Right forelimb (tissue), 1 donor: ENCODE measurements around the gene KIAA0319L.

ENCODE experiments used
- DNase-seq: peaks from one replicate; pipeline ENCODE4 v3.0.0-alpha.2; 2018

KIAA0319L gene

DNA sequence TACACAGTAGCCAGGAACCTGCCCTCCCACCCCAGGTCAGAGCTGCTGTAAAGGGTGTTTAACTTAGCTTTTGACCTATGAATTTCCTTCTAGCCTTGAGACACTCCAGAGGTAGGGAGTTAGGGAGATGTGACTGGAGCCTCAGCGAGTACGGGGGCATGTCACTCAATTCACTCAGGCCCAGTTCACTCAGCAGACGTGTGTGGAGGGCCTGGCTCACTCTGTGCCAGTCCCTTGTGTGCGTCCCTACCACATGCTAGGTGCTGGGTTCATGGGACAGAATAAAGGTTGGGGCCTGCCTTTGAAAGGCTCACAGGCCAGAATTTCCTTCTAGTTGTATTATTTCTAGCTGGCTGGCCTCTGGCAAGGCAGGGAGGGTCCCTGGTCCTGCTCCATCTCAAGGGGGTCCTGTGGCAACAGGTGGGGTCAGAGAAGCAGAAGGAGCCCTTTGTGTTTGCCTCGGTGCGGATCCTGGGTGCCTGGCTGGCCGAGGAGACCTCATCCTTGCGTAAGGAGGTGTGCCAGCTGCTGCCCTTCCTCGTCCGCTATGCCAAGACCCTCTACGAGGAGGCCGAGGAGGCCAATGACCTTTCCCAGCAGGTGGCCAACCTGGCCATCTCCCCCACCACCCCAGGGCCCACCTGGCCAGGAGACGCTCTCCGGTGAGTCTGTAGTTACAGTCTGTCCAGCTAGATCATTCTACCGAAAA, 4.9 kb upstream of the KIAA0319L start:
- no peak for DNase-seq

DNA sequence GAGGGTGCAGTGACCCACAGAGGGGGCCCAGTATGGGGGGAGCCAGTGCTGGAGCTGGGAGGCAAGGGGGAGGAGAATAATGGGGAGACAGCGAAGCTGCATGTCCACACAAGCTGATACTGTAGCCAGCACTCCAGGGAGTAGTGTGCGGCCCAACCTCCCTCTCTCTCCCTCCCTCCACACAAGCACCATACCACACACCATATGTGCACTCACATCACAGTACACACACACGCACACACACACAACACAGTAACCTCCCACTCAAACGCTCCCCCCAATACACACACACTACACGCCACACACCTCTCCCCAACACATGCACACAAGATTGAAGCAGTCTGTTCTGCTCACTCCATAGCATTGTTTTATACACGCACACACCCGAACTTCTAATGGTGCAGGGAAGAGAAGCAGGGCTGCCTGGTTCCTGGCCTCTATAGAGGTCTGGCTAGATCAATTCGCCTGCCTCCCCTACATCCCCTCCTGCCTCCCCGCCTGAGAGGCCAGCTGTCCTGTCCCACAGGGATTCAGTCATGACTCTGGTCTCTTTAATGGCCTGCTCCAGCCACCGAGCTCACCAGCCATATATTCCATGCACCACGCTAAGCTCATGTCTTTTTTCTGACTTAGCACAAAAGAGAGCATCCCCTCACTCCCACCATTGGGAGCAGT, 4.2 kb upstream of the KIAA0319L start:
- DNase-seq, result no peak

DNA sequence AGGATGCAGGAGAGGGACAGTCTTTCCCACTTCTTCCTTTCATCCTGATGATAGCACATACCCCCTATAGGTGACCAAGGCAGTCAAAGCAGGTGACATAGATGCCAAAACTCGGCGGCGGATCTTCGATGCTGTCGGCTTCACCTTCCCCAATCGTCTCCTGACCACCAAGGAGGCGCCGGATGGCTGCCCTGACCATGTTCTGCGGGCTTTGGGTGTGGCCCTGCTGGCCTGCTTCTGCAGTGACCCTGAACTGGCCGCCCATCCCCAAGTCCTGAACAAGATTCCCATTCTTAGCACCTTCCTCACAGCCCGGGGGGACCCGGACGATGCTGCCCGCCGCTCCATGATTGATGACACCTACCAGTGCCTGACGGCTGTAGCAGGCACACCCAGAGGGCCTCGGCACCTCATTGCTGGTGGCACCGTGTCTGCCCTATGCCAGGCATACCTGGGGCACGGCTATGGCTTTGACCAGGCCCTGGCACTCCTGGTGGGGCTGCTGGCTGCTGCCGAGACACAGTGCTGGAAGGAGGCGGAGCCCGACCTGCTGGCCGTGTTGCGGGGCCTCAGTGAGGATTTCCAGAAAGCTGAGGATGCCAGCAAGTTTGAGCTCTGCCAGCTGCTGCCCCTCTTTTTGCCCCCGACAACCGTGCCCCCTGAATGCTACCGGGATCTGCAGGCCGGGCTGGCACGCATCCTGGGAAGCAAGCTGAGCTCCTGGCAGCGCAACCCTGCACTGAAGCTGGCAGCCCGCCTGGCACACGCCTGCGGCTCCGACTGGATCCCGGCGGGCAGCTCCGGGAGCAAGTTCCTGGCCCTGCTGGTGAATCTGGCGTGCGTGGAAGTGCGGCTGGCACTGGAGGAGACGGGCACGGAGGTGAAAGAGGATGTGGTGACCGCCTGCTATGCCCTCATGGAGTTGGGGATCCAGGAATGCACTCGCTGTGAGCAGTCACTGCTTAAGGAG, 3.3 kb upstream of the KIAA0319L start:
- DNase-seq, result no peak

GRCh38 chr1:35559317-35559944, 2.2 kb upstream of the KIAA0319L start:
- peak; percentile 43 for DNase-seq

DNA sequence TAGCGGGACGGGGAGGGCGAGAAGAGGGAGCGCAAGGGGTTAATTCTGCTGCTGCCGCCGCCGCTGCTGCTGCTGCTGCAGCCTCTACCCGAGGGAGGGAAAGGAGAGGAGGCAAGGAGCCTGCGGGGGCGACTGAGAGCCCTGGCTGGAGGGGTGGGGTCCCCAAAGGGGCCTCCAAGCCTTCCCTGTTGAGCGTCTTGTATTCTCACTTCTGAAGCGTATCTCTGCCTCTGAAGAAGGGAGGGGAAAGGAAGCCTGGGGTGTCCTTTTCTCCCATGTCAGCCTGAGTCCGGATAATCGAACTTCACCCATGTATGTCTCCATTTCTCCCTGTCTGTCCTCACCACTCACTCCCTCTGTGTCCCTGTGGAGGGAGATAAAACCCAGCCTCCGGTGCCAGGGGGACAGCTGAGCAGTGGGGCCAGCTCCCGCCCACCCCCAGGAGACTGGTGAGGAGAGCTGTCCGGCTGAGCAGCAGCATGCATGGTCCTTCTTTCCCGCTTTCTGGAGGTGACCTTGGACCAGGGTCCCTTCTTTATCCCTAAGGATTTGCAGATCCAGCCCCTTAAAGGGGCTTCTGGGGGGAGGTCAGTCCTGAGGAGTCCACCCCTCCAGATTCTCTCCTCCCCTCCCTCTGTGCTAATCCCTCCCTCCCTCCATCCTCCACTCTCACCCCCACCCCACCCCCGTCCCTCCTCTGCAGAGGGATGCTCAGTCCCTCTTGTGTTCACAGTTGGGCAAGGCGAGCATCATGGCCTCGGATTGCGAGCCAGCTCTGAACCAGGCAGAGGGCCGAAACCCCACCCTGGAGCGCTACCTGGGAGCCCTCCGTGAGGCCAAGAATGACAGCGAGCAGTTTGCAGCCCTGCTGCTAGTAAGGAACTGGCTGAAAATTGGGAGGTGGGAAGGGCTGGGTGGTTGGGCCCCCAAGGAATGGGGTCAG, 1.4 kb upstream of the KIAA0319L start:
- peak; percentile 57 for DNase-seq

GRCh38 chr1:35557611-35558373, 589 bp upstream of the KIAA0319L start, which contains the start of gene NCDN:
TSS of gene NCDN (plus strand) at chr1:35557799. CDS start at chr1:35558191, 392 bp downstream.
- DNase-seq, result peak; percentile 99

DNA sequence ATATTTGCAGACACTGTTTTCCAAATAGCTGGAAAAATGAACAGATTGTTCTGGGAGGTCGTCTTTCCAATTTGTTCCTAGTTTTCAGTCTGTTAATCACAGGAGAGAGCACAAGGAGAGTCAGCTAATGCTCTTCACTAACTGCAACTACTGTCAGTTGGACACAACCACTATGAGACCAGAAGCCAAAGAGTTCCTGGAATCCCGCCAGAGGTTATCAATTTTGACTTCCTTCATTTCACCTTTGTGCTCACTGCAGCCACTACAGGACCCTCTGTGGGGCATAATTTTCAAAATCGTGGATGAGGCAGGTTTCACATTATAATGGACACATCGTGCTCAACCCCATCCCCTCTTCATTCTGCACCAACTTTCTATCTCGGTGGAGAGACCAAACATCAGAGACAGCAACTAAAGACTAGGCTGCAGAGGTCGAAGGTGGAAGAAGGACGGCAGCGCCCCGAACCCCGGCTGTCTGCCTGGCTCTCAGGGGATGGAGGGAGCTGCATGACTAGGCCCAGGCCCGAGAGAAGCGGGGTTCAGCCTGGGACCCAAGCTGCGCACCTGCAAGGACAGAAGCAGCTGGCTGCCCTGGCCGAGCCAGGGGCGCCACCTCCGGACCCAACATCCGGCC, 602 bp downstream of the KIAA0319L start:
- DNase-seq, result no peak

DNA sequence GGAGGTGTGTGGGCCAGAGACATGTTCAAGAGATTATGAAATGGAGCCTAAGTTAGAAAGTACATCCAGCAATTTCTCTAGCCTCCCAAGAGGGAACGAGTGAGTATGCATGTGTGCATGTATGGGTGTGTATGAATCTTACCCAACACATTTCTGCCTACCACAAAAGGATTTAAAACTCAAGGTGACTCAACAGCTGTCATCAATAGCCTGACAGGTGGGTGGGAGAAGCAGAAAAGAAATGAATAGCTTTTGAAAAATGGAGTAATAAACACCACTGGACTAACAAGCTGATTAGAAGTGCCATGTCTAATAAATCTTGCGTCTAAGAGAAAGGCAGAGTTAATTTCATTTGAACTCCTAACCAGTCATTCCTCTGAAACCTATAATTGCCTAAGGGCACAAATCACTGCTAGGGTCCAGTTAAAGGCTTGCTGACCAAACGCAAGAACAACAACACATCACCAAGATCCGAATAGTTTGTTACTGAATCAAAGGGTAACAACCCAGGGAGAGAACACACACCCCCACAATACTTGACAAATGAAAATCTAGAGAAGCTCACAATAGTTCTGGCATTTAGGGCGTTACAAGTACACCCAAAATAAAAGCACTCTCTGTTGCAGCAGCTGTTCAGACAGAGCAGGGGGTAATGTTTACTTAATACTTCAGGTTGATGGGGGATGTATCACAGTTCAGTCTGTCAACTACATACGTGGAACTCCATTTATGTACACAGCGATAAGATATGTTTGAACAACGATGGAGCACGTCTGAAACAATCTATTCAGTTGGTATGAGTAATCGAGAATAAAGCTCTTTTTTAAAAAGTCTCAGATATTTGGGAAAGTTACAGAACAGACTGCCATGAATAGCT, 1.4 kb downstream of the KIAA0319L start:
- DNase-seq, result no peak

- no peak for DNase-seq
Observed at GRCh38 chr1:35555212-35555584, 2.0 kb downstream of the KIAA0319L start.

GRCh38 chr1:35554266-35555211, 2.7 kb downstream of the KIAA0319L start:
- DNase-seq, result no peak

DNA sequence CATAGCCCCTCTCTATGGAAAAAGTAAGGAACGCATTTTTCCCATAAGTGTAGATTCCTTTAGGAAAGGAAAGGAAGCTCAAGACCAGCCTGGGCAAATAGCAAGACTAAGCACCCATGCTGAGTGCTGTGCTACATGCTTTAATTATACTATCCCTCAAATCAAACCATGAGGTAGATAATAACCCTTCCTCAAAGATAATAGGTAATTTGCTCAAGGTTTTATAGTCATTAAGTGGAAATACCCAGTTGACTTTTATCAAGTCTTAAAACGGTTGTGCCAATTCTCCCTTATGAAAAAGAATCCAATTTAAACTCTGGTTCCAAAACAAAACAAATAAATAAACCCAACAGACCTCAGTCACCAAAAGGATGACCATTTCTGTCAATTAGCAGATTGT, 3.4 kb downstream of the KIAA0319L start:
- DNase-seq, result no peak

DNA sequence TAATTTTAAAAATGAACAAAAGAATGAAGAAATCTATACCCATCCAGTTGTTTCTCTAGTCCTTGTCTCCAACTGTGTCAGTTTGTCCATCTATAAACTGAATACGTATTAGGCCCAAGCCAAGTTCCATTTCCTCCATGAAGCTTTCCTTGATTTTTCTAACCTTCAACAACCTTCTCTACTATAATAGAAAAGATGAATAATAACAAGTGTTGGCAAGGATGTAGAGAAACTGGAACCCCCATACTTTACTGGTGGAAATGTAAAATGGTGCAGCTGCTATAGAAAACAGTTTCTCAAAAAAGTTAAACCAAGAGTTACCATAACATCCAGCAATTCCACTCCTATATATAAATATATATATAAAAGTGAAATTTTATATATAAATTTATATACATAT, 10.6 kb downstream of the KIAA0319L start:
- no peak for DNase-seq

DNA sequence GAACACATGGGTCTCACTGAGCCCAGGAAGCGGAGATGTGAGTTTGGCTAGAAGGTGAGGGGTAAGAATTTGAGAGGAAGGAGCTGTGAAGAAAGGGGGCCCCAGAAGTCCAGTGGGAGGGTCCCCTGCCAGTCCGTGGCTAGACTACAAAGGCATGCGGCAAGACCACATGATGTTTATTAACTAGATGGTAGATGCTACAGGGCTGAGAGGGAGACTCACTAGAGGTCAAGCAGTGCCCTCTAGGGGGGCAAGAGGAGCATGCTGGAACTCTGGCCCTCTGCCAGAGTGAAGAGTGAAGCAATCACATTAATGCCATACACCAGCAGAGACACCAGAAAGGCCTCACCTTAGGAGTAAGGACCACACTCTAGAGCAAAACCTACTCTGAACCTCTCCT, 12.2 kb downstream of the KIAA0319L start:
- DNase-seq, result no peak

DNA sequence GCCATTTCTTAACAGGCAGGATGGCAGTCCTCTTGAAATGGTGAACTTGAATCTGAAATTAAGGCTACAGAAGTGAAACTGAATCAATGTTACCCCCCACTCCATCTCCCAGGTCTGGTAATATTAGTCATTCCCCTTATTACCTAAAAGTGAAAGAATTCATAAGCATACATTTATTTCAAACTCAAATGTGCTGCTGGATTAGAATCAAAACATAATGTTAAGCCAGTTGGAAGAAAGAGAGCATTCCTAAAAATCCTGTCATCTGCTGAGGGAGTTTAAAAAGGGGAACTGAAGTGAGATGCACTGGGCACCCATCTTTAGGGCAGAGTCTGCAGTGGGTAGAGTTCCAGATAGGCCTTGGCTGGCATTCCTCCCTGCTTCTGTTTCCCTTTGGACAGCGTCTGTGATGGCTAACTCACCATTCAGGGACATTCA, 17.4 kb downstream of the KIAA0319L start:
- no peak for DNase-seq

GRCh38 chr1:35539073-35539823, 18.0 kb downstream of the KIAA0319L start:
- DNase-seq, result no peak

DNA sequence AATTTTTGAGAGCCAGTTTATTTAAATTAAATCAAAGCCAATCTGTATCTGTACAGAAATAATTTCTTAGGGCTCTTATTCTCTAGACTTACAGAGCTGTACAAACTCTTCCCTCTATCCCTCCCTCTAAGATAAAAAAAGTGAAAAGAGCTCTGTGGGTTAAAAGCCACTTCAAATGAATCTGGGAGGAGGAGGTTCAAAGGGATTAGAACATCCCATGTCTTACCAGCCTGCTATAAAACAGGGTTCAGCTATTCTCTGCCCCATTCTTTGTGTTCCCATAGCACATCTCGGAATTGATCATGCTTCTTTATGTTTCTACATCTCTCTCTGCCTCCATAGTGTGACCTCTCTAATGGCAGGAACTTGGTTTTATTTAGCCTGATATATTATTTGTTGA, 19.4 kb downstream of the KIAA0319L start:
- DNase-seq, result no peak

DNA sequence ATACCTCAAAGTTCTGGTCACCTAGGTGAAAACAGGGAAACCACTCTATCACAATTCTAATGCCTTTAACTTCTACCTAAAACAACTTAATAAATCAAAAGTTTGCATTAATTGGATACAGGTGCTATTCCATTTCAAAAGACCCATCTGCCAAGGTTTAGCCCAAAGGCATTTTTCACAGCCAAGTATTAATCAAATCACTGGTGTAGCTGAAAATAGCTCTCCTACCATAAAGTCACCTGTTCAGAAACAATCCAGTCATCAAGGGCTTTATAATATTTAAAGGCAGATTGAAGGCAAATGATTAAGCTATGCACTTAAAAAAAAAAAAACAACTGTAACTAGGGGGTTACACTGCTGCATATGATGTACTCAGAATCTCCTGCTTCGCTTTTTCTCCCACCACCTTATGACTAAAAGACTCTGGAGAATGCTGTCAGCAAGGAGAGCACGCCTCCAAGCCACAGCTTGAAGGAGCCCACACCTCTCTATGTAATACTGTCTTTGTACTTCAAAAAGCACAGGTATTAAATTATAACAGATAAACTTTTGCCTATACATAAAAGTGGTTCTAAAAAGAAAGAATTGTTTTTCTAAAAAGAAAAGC, 20.5 kb downstream of the KIAA0319L start:
- DNase-seq, result no peak
